GM12872 (cell line): Measurements from ENCODE around the gene ACBD4.

ENCODE experiments used
- CTCF ChIP-seq: IDR thresholded peaks from 3 replicates; pipeline ENCODE4 v1.5.1; 2011; ENCODE audit warnings: low read depth, mild to moderate bottlenecking, low read length, moderate library complexity; ENCODE audit not compliant: insufficient read depth

Gene ACBD4

GRCh38 chr17:45147581-45148182, 12.2 kb downstream of the ACBD4 start:
- no peak for TF ChIP-seq CTCF

- no peak for TF ChIP-seq CTCF
Observed at GRCh38 chr17:45148183-45149036, 12.9 kb downstream of the ACBD4 start, which contains the start of gene HEXIM1. TSS of gene HEXIM1 (plus strand) at chr17:45148475. CDS start at chr17:45149191, 716 bp downstream.

GRCh38 chr17:45149037-45149668, 13.7 kb downstream of the ACBD4 start:
- TF ChIP-seq CTCF: peak; percentile 88

- no peak for TF ChIP-seq CTCF
Observed at GRCh38 chr17:45149669-45150664, 14.5 kb downstream of the ACBD4 start.

GRCh38 chr17:45150911-45151809, 15.7 kb downstream of the ACBD4 start:
- no peak for TF ChIP-seq CTCF

GRCh38 chr17:45155029-45155428, 19.5 kb downstream of the ACBD4 start:
- TF ChIP-seq CTCF: no peak
